ENCODE data around the gene EML6. TPM values are rescaled to one million over a fixed set of nuclear protein-coding genes. Genes with fewer than 3 reads are reported as not detected.
"Not testable (repeated sequence)": the region's sequence is repeated elsewhere in the genome, so short reads cannot be mapped to it uniquely, and the experiment has no call there.

EML6 gene
- total RNA-seq, 1 experiment from 2014 or later, result not detected

- Histone ChIP-seq H3K36me3 (peaks cover 69% of the 10 kb centered on the region), H3K9me3 (no peaks in the 10 kb centered on the region), H3K27me3 (no peaks in the 10 kb centered on the region), H3K4me3 (no peak overlapping the region)
- no peak for DNase-seq
Observed at GRCh38 chr2:54981385-54981784, 257.9 kb downstream of the EML6 start.

- H3K27me3 ChIP-seq, result no peaks in the 10 kb centered on the region
- H3K36me3 ChIP-seq, result peaks cover 63% of the 10 kb centered on the region
- no peaks in the 10 kb centered on the region for H3K9me3 ChIP-seq
- no peak for DNase-seq
- H3K4me3 ChIP-seq, result no peak overlapping the region
Observed at GRCh38 chr2:54983345-54984220, 260.1 kb downstream of the EML6 start.

GRCh38 chr2:54984476-54984875 lies 261.0 kb downstream of the EML6 start:
- Histone ChIP-seq H3K4me3 (no peak overlapping the region), H3K27me3 (no peaks in the 10 kb centered on the region), H3K9me3 (no peaks in the 10 kb centered on the region), H3K36me3 (peaks cover 61% of the 10 kb centered on the region)
- DNase-seq, result no peak

- no peak for DNase-seq
- H3K4me3 ChIP-seq, result no peak overlapping the region
- peaks cover 49% of the 10 kb centered on the region for H3K36me3 ChIP-seq
- H3K9me3 ChIP-seq, result no peaks in the 10 kb centered on the region
- H3K27me3 ChIP-seq, result no peaks in the 10 kb centered on the region
Observed at GRCh38 chr2:54986264-54986663, 262.8 kb downstream of the EML6 start.

GRCh38 chr2:54988612-54989011 lies 265.1 kb downstream of the EML6 start:
- no peak for DNase-seq
- H3K4me3 ChIP-seq, result no peak overlapping the region
- H3K27me3 ChIP-seq, result no peaks in the 10 kb centered on the region
- H3K9me3 ChIP-seq, result no peaks in the 10 kb centered on the region
- peaks cover 33% of the 10 kb centered on the region for H3K36me3 ChIP-seq

- not testable (repeated sequence) for H3K27me3 ChIP-seq, H3K9me3 ChIP-seq, DNase-seq, H3K4me3 ChIP-seq
- peaks cover 22% of the 10 kb centered on the region for H3K36me3 ChIP-seq
Observed at GRCh38 chr2:54990694-54991093, 267.2 kb downstream of the EML6 start.

GRCh38 chr2:54995553-54995952 lies 272.1 kb downstream of the EML6 start:
- peaks cover 8% of the 10 kb centered on the region; the same call in 1 of the 2 replicates for H3K36me3 ChIP-seq
- H3K9me3 ChIP-seq, result no peaks in the 10 kb centered on the region
- H3K4me3 ChIP-seq, result no peak overlapping the region
- DNase-seq, result no peak
- H3K27me3 ChIP-seq, result no peaks in the 10 kb centered on the region

- no peaks in the 10 kb centered on the region for H3K9me3 ChIP-seq
- no peak for DNase-seq
- H3K27me3 ChIP-seq, result no peaks in the 10 kb centered on the region
- H3K4me3 ChIP-seq, result no peak overlapping the region
- peaks cover 8% of the 10 kb centered on the region; the same call in 1 of the 2 replicates for H3K36me3 ChIP-seq
Observed at GRCh38 chr2:54997826-54998225, 274.4 kb downstream of the EML6 start.

GRCh38 chr2:54999182-54999581 lies 275.7 kb downstream of the EML6 start:
- H3K9me3 ChIP-seq, result no peaks in the 10 kb centered on the region
- H3K27me3 ChIP-seq, result no peaks in the 10 kb centered on the region
- H3K36me3 ChIP-seq, result peaks cover 11% of the 10 kb centered on the region
- H3K4me3 ChIP-seq, result peak overlapping the region; percentile 5; the same call in 1 of the 2 replicates
- no peak for DNase-seq

GRCh38 chr2:55000341-55000740 lies 276.9 kb downstream of the EML6 start:
- no peak for DNase-seq
- H3K9me3 ChIP-seq, result no peaks in the 10 kb centered on the region
- no peak overlapping the region for H3K4me3 ChIP-seq
- H3K27me3 ChIP-seq, result no peaks in the 10 kb centered on the region
- H3K36me3 ChIP-seq, result peaks cover 11% of the 10 kb centered on the region

- H3K4me3 ChIP-seq, result no peak overlapping the region
- no peaks in the 10 kb centered on the region for H3K27me3 ChIP-seq
- no peak for DNase-seq
- peaks cover 14% of the 10 kb centered on the region for H3K36me3 ChIP-seq
- H3K9me3 ChIP-seq, result no peaks in the 10 kb centered on the region
Observed at GRCh38 chr2:55001716-55002115, 278.3 kb downstream of the EML6 start.

GRCh38 chr2:55003706-55004639 lies 280.5 kb downstream of the EML6 start:
- Histone ChIP-seq H3K4me3 (no peak overlapping the region), H3K9me3 (no peaks in the 10 kb centered on the region), H3K27me3 (no peaks in the 10 kb centered on the region), H3K36me3 (peaks cover 6% of the 10 kb centered on the region)
- no peak for DNase-seq

- Histone ChIP-seq H3K4me3 (no peak overlapping the region), H3K9me3 (no peaks in the 10 kb centered on the region), H3K27me3 (no peaks in the 10 kb centered on the region), H3K36me3 (peaks cover 13% of the 10 kb centered on the region)
- DNase-seq, result no peak
Observed at GRCh38 chr2:55006306-55006705, 282.8 kb downstream of the EML6 start.

- Histone ChIP-seq H3K27me3 (no peaks in the 10 kb centered on the region), H3K9me3 (no peaks in the 10 kb centered on the region), H3K4me3 (no peak overlapping the region), H3K36me3 (peaks cover 17% of the 10 kb centered on the region)
- DNase-seq, result no peak
Observed at GRCh38 chr2:55009277-55010060, 286.0 kb downstream of the EML6 start.

GRCh38 chr2:55010149-55010591 lies 286.7 kb downstream of the EML6 start:
- Histone ChIP-seq H3K9me3 (0 out of 2 replicates have a peak, but pooled peaks cover under 1% of the 10 kb centered on the region), H3K36me3 (peaks cover 21% of the 10 kb centered on the region), H3K27me3 (no peaks in the 10 kb centered on the region), H3K4me3 (no peak overlapping the region)
- peak; percentile 32 for DNase-seq

GRCh38 chr2:55010915-55011314 lies 287.5 kb downstream of the EML6 start:
- no peak for DNase-seq
- no peak overlapping the region for H3K4me3 ChIP-seq

More at GRCh38 chr2:55010915-55011314, 287.5 kb downstream of the EML6 start:
- Histone ChIP-seq H3K9me3 (0 out of 2 replicates have a peak, but pooled peaks cover 2% of the 10 kb centered on the region), H3K36me3 (peaks cover 25% of the 10 kb centered on the region), H3K27me3 (no peaks in the 10 kb centered on the region)
